ENCODE data around the gene TXNIP.

DNA sequence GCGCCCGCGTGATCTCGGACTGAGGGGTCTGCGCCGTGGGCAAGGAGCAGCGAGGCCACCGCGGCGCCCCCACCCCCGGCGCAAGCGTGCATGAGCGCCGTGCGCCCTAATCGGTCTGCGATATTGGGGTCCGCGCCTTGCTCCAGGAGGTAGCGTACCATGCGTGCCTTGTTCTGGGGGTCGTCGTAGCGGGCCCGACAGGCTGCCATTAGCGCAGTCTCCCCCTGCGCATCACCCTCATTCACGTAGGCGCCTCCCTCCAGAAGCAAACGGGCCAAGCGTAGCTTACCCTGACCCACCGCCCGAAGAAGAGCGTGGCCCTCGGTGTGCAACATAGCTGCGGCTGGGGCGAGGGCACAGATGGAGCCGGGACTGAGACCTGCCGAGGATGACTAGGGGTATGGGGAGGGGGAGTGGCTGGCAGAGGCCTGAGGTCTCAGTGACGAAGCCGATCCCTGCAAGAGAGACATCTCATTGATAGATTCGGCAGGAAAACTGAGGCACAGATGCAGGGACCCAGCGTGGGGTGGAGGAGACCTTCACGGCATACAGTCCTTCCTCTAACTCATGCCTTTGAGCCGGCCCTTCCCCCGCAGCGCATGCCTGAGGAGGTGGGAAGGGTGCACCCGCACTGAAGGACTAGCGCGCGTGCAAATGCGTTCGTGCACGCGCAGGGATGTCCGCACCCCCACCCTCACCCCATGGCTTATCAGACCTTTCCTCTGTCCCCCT is 34.8 kb downstream of the TXNIP start:
- TF ChIP-seq, protein P1, sequence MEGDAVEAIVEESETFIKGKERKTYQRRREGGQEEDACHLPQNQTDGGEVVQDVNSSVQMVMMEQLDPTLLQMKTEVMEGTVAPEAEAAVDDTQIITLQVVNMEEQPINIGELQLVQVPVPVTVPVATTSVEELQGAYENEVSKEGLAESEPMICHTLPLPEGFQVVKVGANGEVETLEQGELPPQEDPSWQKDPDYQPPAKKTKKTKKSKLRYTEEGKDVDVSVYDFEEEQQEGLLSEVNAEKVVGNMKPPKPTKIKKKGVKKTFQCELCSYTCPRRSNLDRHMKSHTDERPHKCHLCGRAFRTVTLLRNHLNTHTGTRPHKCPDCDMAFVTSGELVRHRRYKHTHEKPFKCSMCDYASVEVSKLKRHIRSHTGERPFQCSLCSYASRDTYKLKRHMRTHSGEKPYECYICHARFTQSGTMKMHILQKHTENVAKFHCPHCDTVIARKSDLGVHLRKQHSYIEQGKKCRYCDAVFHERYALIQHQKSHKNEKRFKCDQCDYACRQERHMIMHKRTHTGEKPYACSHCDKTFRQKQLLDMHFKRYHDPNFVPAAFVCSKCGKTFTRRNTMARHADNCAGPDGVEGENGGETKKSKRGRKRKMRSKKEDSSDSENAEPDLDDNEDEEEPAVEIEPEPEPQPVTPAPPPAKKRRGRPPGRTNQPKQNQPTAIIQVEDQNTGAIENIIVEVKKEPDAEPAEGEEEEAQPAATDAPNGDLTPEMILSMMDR (IDR thresholded peaks at IDR 0.05) = no peak
- peak in 1 of 4 donors; percentile 32 for TF ChIP-seq POLR2A (IDR thresholded peaks at IDR 0.05)

Measured in esophagus squamous epithelium (tissue), 4 donors.